Measurements from ENCODE around the gene ASB15. TPM values are rescaled to one million over a fixed set of nuclear protein-coding genes. Genes with fewer than 3 reads are reported as not detected.
A peak's percentile ranks its signal among the peaks of the same experiment; 100 is the strongest.

ASB15 gene
- total RNA-seq, 1 donor from 2014 or later, result 2.6 TPM

DNA sequence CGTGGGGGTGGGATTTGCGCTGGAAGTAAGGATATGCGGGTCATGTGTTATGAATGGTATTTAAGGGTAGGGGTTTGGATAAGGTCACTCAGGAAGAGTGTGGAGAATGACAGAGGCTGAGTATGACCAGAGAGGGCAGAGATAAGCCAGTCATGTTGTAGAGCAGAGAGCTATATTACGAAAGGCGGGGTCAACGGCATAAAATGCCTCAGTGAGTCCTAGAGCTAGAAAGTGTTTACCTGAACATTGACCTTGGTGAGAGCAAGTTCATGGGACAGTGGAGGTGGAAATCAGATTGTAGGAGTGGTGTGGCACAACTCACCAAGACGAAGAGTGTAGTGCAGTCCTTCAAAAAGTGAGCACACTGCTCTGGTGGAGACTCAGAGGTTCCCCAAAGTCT lies 67.9 kb downstream of the ASB15 start:
- no peaks in the 10 kb centered on the region for H3K27me3 ChIP-seq (ENCODE audit: control insufficient read depth in 3 of 3, insufficient read depth in 3 of 3, low read length in 3 of 3)
- H3K27ac ChIP-seq (ENCODE audit: low read depth, low read length), result no peak overlapping the region
- no peak overlapping the region for H3K9ac ChIP-seq (ENCODE audit: low read depth in 1 of 3, low read length in 3 of 3)
- H3K4me3 ChIP-seq (ENCODE audit: low read length in 3 of 3), result no peak overlapping the region
- H3K9me3 ChIP-seq (ENCODE audit: control insufficient read depth in 3 of 3, low read length in 3 of 3), result no peaks in the 10 kb centered on the region
- H3K36me3 ChIP-seq (ENCODE audit: control insufficient read depth in 3 of 3, insufficient read depth in 3 of 3, low read length in 3 of 3), result peaks cover under 1 to 10% (median 6%) of the 10 kb centered on the region in 3 donors
- peaks cover 7 to 44% (median 27%) of the 10 kb centered on the region in 3 donors for H3K4me1 ChIP-seq (ENCODE audit: control insufficient read depth in 3 of 3, insufficient read depth in 3 of 3, low read length in 3 of 3)

GRCh38 chr7:123673137-123673732 lies 71.6 kb downstream of the ASB15 start:
- Histone ChIP-seq H3K9me3 (ENCODE audit: control insufficient read depth in 3 of 3, low read length in 3 of 3) (no peaks in the 10 kb centered on the region), H3K4me3 (ENCODE audit: low read length in 3 of 3) (peak overlapping the region in 1 of 3 donors; percentile 11), H3K4me1 (ENCODE audit: control insufficient read depth in 3 of 3, insufficient read depth in 3 of 3, low read length in 3 of 3) (peaks cover 9 to 44% (median 23%) of the 10 kb centered on the region in 3 donors), H3K9ac (ENCODE audit: low read depth in 1 of 3, low read length in 3 of 3) (no peak overlapping the region), H3K27me3 (ENCODE audit: control insufficient read depth in 3 of 3, insufficient read depth in 3 of 3, low read length in 3 of 3) (no peaks in the 10 kb centered on the region), H3K27ac (ENCODE audit: low read depth, low read length) (peak overlapping the region; percentile 69), H3K36me3 (ENCODE audit: control insufficient read depth in 3 of 3, insufficient read depth in 3 of 3, low read length in 3 of 3) (no peaks in the 10 kb centered on the region)

DNA sequence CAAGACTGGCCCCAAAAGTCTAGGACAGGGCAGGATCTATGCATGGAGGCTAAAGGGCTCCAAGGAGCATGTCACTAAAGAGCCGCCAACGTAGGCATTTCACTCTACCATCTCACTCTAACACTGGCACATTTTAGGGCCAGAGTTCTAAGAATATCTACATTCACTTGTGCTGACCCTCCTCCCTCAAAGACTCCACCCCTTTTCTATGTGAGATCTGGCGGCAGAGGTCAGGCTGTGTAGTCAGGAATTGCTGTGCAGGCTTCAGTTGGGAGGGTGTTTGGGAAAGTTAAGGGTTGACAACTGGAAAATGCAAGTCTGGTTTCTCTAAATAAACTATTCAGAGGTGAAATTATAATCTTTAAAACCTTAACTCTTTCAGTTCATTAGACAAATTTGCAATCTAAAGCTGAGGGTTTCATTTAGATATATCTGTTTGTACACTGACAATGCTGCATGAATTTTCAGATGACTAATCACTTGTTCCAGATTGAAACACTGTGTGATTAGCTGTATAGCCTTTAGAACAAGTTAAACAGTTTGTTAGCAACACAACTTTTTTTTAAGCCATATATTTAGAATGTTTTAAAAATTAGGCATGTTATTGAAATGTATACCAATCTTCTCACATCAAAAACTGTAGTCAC lies 72.3 kb downstream of the ASB15 start:
- no peaks in the 10 kb centered on the region for H3K9me3 ChIP-seq (ENCODE audit: control insufficient read depth in 3 of 3, low read length in 3 of 3)
- no peaks in the 10 kb centered on the region for H3K27me3 ChIP-seq (ENCODE audit: control insufficient read depth in 3 of 3, insufficient read depth in 3 of 3, low read length in 3 of 3)
- peak overlapping the region in 2 of 3 donors; percentile 25 to 43 for H3K9ac ChIP-seq (ENCODE audit: low read depth in 1 of 3, low read length in 3 of 3)
- H3K36me3 ChIP-seq (ENCODE audit: control insufficient read depth in 3 of 3, insufficient read depth in 3 of 3, low read length in 3 of 3), result no peaks in the 10 kb centered on the region
- H3K27ac ChIP-seq (ENCODE audit: low read depth, low read length), result peak overlapping the region; percentile 69
- peak overlapping the region in 2 of 3 donors; percentile 7 to 11 for H3K4me3 ChIP-seq (ENCODE audit: low read length in 3 of 3)
- peaks cover 9 to 48% (median 27%) of the 10 kb centered on the region in 3 donors for H3K4me1 ChIP-seq (ENCODE audit: control insufficient read depth in 3 of 3, insufficient read depth in 3 of 3, low read length in 3 of 3)

GRCh38 chr7:123674399-123675180 lies 73.0 kb downstream of the ASB15 start:
- no peaks in the 10 kb centered on the region for H3K27me3 ChIP-seq (ENCODE audit: control insufficient read depth in 3 of 3, insufficient read depth in 3 of 3, low read length in 3 of 3)
- H3K4me1 ChIP-seq (ENCODE audit: control insufficient read depth in 3 of 3, insufficient read depth in 3 of 3, low read length in 3 of 3), result peaks cover 11 to 46% (median 32%) of the 10 kb centered on the region in 3 donors
- H3K9ac ChIP-seq (ENCODE audit: low read depth in 1 of 3, low read length in 3 of 3), result peak overlapping the region in 2 of 3 donors; percentile 25 to 28
- H3K27ac ChIP-seq (ENCODE audit: low read depth, low read length), result peak overlapping the region; percentile 69
- peak overlapping the region in 1 of 3 donors; percentile 7 for H3K4me3 ChIP-seq (ENCODE audit: low read length in 3 of 3)
- no peaks in the 10 kb centered on the region for H3K9me3 ChIP-seq (ENCODE audit: control insufficient read depth in 3 of 3, low read length in 3 of 3)
- no peaks in the 10 kb centered on the region for H3K36me3 ChIP-seq (ENCODE audit: control insufficient read depth in 3 of 3, insufficient read depth in 3 of 3, low read length in 3 of 3)

DNA sequence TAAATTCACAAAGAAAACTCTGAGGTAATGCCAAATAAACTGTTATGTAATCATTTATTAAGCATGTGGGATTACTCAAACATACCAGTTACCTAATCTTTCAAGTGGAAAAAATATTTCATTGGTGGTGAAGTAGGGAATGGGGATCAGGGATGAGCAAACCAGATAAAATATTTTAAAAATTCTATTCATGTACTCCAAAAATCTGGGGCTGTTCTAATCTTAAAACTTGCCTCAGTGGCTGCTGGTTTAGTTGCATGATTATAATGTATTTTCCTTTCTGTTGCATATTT lies 73.5 kb downstream of the ASB15 start:
- no peaks in the 10 kb centered on the region for H3K27me3 ChIP-seq (ENCODE audit: control insufficient read depth in 3 of 3, insufficient read depth in 3 of 3, low read length in 3 of 3)
- no peak overlapping the region for H3K9ac ChIP-seq (ENCODE audit: low read depth in 1 of 3, low read length in 3 of 3)
- no peaks in the 10 kb centered on the region for H3K36me3 ChIP-seq (ENCODE audit: control insufficient read depth in 3 of 3, insufficient read depth in 3 of 3, low read length in 3 of 3)
- no peak overlapping the region for H3K4me3 ChIP-seq (ENCODE audit: low read length in 3 of 3)
- peaks cover 16 to 50% (median 37%) of the 10 kb centered on the region in 3 donors for H3K4me1 ChIP-seq (ENCODE audit: control insufficient read depth in 3 of 3, insufficient read depth in 3 of 3, low read length in 3 of 3)
- H3K27ac ChIP-seq (ENCODE audit: low read depth, low read length), result peak overlapping the region; percentile 69
- H3K9me3 ChIP-seq (ENCODE audit: control insufficient read depth in 3 of 3, low read length in 3 of 3), result no peaks in the 10 kb centered on the region

- Histone ChIP-seq H3K4me3 (ENCODE audit: low read length in 3 of 3) (no peak overlapping the region), H3K4me1 (ENCODE audit: control insufficient read depth in 3 of 3, insufficient read depth in 3 of 3, low read length in 3 of 3) (peaks cover 21 to 55% (median 44%) of the 10 kb centered on the region in 3 donors), H3K36me3 (ENCODE audit: control insufficient read depth in 3 of 3, insufficient read depth in 3 of 3, low read length in 3 of 3) (peaks cover 0 to 3% (median 0%) of the 10 kb centered on the region in 3 donors), H3K27ac (ENCODE audit: low read depth, low read length) (no peak overlapping the region), H3K27me3 (ENCODE audit: control insufficient read depth in 3 of 3, insufficient read depth in 3 of 3, low read length in 3 of 3) (no peaks in the 10 kb centered on the region), H3K9ac (ENCODE audit: low read depth in 1 of 3, low read length in 3 of 3) (no peak overlapping the region), H3K9me3 (ENCODE audit: control insufficient read depth in 3 of 3, low read length in 3 of 3) (no peaks in the 10 kb centered on the region)
These were observed 75.6 kb downstream of the ASB15 start for GRCh38 chr7:123677061-123677715.

- Histone ChIP-seq H3K4me1 (ENCODE audit: control insufficient read depth in 3 of 3, insufficient read depth in 3 of 3, low read length in 3 of 3) (peaks cover 18 to 39% (median 30%) of the 10 kb centered on the region in 3 donors), H3K27me3 (ENCODE audit: control insufficient read depth in 3 of 3, insufficient read depth in 3 of 3, low read length in 3 of 3) (no peaks in the 10 kb centered on the region), H3K9me3 (ENCODE audit: control insufficient read depth in 3 of 3, low read length in 3 of 3) (no peaks in the 10 kb centered on the region), H3K27ac (ENCODE audit: low read depth, low read length) (peak overlapping the region; percentile 75), H3K9ac (ENCODE audit: low read depth in 1 of 3, low read length in 3 of 3) (peak overlapping the region in 1 of 3 donors; percentile 34), H3K36me3 (ENCODE audit: control insufficient read depth in 3 of 3, insufficient read depth in 3 of 3, low read length in 3 of 3) (peaks cover 0 to 3% (median 0%) of the 10 kb centered on the region in 3 donors), H3K4me3 (ENCODE audit: low read length in 3 of 3) (no peak overlapping the region)
These were observed 78.0 kb downstream of the ASB15 start for GRCh38 chr7:123679614-123680013.

GRCh38 chr7:123680580-123680979 lies 79.0 kb downstream of the ASB15 start:
- H3K27ac ChIP-seq (ENCODE audit: low read depth, low read length), result peak overlapping the region; percentile 75
- H3K9ac ChIP-seq (ENCODE audit: low read depth in 1 of 3, low read length in 3 of 3), result no peak overlapping the region
- H3K9me3 ChIP-seq (ENCODE audit: control insufficient read depth in 3 of 3, low read length in 3 of 3), result no peaks in the 10 kb centered on the region
- peaks cover 0 to 3% (median 0%) of the 10 kb centered on the region in 3 donors for H3K36me3 ChIP-seq (ENCODE audit: control insufficient read depth in 3 of 3, insufficient read depth in 3 of 3, low read length in 3 of 3)
- H3K27me3 ChIP-seq (ENCODE audit: control insufficient read depth in 3 of 3, insufficient read depth in 3 of 3, low read length in 3 of 3), result no peaks in the 10 kb centered on the region
- no peak overlapping the region for H3K4me3 ChIP-seq (ENCODE audit: low read length in 3 of 3)
- H3K4me1 ChIP-seq (ENCODE audit: control insufficient read depth in 3 of 3, insufficient read depth in 3 of 3, low read length in 3 of 3), result peaks cover 18 to 34% (median 23%) of the 10 kb centered on the region in 3 donors

DNA sequence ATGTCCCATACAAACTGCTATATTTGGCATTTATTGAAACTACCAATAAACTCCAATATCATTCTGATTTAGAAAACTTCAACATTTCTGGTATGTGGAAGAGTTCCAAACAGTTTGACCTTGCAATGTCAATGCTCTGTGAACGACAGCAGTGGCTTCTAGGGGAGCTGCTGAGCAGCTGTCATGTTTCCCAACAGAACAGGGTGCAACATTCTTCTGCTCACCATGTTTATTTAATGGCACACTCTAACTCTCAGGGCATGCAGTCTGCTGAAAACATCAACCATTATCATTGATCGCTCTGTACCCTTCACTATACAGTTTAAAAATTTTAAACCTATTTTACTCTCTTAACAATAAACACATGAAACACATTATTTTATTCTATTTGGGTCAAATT lies 79.9 kb downstream of the ASB15 start:
- Histone ChIP-seq H3K4me1 (ENCODE audit: control insufficient read depth in 3 of 3, insufficient read depth in 3 of 3, low read length in 3 of 3) (peaks cover 16 to 26% (median 23%) of the 10 kb centered on the region in 3 donors), H3K4me3 (ENCODE audit: low read length in 3 of 3) (no peak overlapping the region), H3K27ac (ENCODE audit: low read depth, low read length) (peak overlapping the region; percentile 75), H3K9ac (ENCODE audit: low read depth in 1 of 3, low read length in 3 of 3) (peak overlapping the region in 1 of 3 donors; percentile 75), H3K36me3 (ENCODE audit: control insufficient read depth in 3 of 3, insufficient read depth in 3 of 3, low read length in 3 of 3) (peaks cover 0 to 3% (median 0%) of the 10 kb centered on the region in 3 donors), H3K9me3 (ENCODE audit: control insufficient read depth in 3 of 3, low read length in 3 of 3) (no peaks in the 10 kb centered on the region), H3K27me3 (ENCODE audit: control insufficient read depth in 3 of 3, insufficient read depth in 3 of 3, low read length in 3 of 3) (no peaks in the 10 kb centered on the region)

Data from skeletal muscle tissue (tissue), 4 donors.